Measurements from ENCODE around the gene NBPF6. TPM values are rescaled to one million over a fixed set of nuclear protein-coding genes. Genes with fewer than 3 reads are reported as not detected.
"Not testable (repeated sequence)": the region's sequence is repeated elsewhere in the genome, so short reads cannot be mapped to it uniquely, and the experiment has no call there.

Gene NBPF6
- total RNA-seq, 1 donor from 2014 or later, result not detected

GRCh38 chr1:108502138-108502537 lies 52.0 kb downstream of the NBPF6 start:
- no peak for DNase-seq

- no peak for DNase-seq
Measured at GRCh38 chr1:108502624-108503023, 52.5 kb downstream of the NBPF6 start.

- DNase-seq, result no peak
Measured at GRCh38 chr1:108503062-108503733, 53.1 kb downstream of the NBPF6 start.

GRCh38 chr1:108504447-108504846 lies 54.3 kb downstream of the NBPF6 start:
- DNase-seq, result no peak

GRCh38 chr1:108505763-108506070 lies 55.6 kb downstream of the NBPF6 start:
- no peak for DNase-seq

- DNase-seq, result no peak
Measured at GRCh38 chr1:108511764-108512163, 61.6 kb downstream of the NBPF6 start.

- DNase-seq, result peak; percentile 26
Measured at GRCh38 chr1:108512239-108513043, 62.3 kb downstream of the NBPF6 start.

GRCh38 chr1:108513044-108513415 lies 62.9 kb downstream of the NBPF6 start:
- no peak for DNase-seq

GRCh38 chr1:108513914-108514313 lies 63.8 kb downstream of the NBPF6 start:
- DNase-seq, result not testable (repeated sequence)

GRCh38 chr1:108517301-108517897 lies 67.3 kb downstream of the NBPF6 start:
- not testable (repeated sequence) for DNase-seq

Other genes with a start within 250 kb of the NBPF6 start
- gene SLC25A24, start 250.0 kb upstream of the NBPF6 start, total RNA-seq, result 40.4 TPM
- not detected for gene NBPF4, start 206.3 kb upstream of the NBPF6 start, total RNA-seq
- gene EEIG2, start 109.8 kb downstream of the NBPF6 start, total RNA-seq, result 22.2 TPM
- gene HENMT1, start 210.8 kb downstream of the NBPF6 start, total RNA-seq, result 7.3 TPM
- gene PRPF38B, start 242.0 kb downstream of the NBPF6 start, total RNA-seq, result 21.9 TPM

Data from skin of body (tissue), 2 donors.